NK-92 (cell line): ENCODE data around the gene IFIH1.

Source experiments
- DNase-seq: peaks from one replicate; lab custom pipeline; 2025; ENCODE audit not compliant: unreplicated experiment; lab: John Stamatoyannopoulos, UW

IFIH1 gene

GRCh38 chr2:162258686-162259085 lies 59.8 kb downstream of the IFIH1 start:
- no peak for DNase-seq

GRCh38 chr2:162258169-162258568 lies 60.3 kb downstream of the IFIH1 start:
- no peak for DNase-seq

- DNase-seq = no peak
Measured at GRCh38 chr2:162257425-162257824, 61.1 kb downstream of the IFIH1 start.

- no peak for DNase-seq
Measured at GRCh38 chr2:162256591-162256991, 61.9 kb downstream of the IFIH1 start.

- no peak for DNase-seq
Measured at GRCh38 chr2:162254236-162254871, 64.1 kb downstream of the IFIH1 start.

GRCh38 chr2:162253435-162253834 lies 65.0 kb downstream of the IFIH1 start:
- DNase-seq = no peak

- DNase-seq = no peak
Measured at GRCh38 chr2:162252153-162252552, 66.3 kb downstream of the IFIH1 start.

- no peak for DNase-seq
Measured at GRCh38 chr2:162245781-162246180, 72.7 kb downstream of the IFIH1 start.

- DNase-seq = no peak
Measured at GRCh38 chr2:162245061-162245460, 73.4 kb downstream of the IFIH1 start.

GRCh38 chr2:162244541-162245031 lies 73.9 kb downstream of the IFIH1 start:
- no peak for DNase-seq

GRCh38 chr2:162243715-162244114 lies 74.8 kb downstream of the IFIH1 start:
- no peak for DNase-seq

- no peak for DNase-seq
Measured at GRCh38 chr2:162243294-162243693, 75.2 kb downstream of the IFIH1 start, which contains the start of gene FAP. Gene FAP (minus strand): TSS chr2:162243445. CDS start chr2:162243327, 118 bp downstream.

GRCh38 chr2:162242586-162243280 lies 75.8 kb downstream of the IFIH1 start:
- no peak for DNase-seq

- DNase-seq = no peak
Measured at GRCh38 chr2:162241571-162241970, 76.9 kb downstream of the IFIH1 start.

- DNase-seq = no peak
Measured at GRCh38 chr2:162234620-162235462, 83.6 kb downstream of the IFIH1 start.

- DNase-seq = no peak
Measured at GRCh38 chr2:162233197-162233596, 85.3 kb downstream of the IFIH1 start.

- DNase-seq = no peak
Measured at GRCh38 chr2:162232671-162233070, 85.8 kb downstream of the IFIH1 start.

- no peak for DNase-seq
Measured at GRCh38 chr2:162232027-162232426, 86.5 kb downstream of the IFIH1 start.

GRCh38 chr2:162230761-162231160 lies 87.7 kb downstream of the IFIH1 start:
- DNase-seq = no peak

- no peak for DNase-seq
Measured at GRCh38 chr2:162226836-162227235, 91.6 kb downstream of the IFIH1 start.

- DNase-seq = no peak
Measured at GRCh38 chr2:162221064-162221463, 97.4 kb downstream of the IFIH1 start.

GRCh38 chr2:162220368-162220767 lies 98.1 kb downstream of the IFIH1 start:
- DNase-seq = no peak
